GM21360 (cell line): ENCODE data around the gene GAS7.
A peak's percentile ranks its signal among the peaks of the same experiment; 100 is the strongest.
"Not testable (repeated sequence)": the region's sequence is repeated elsewhere in the genome, so short reads cannot be mapped to it uniquely, and the experiment has no call there.

Experiments
- ATAC-seq: cut with Tn5 transposase; IDR thresholded peaks from one replicate; pipeline ENCODE4 v1.9.1; 2021; ENCODE audit warnings: mild to moderate bottlenecking, moderate library complexity; ENCODE audit not compliant: unreplicated experiment

Gene GAS7

DNA sequence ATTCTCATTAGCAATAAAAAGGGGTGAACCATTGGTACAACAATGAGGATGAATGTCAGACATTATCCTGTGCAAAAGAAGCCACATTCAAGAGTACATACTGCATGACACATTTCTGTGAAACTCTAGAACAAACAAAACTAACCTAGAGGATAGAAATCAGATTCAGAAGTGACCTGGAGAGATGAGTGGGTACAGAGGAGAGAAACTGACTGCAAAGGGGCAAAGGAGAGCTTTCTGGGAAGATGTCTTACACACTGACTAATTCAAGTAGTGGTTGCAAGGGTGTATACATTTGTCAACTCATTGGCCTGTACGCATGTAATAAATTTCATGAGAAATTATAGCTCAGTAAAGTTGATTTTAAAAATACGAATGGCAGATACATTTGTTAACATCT, 115.6 kb downstream of the GAS7 start:
- ATAC-seq, result no peak

DNA sequence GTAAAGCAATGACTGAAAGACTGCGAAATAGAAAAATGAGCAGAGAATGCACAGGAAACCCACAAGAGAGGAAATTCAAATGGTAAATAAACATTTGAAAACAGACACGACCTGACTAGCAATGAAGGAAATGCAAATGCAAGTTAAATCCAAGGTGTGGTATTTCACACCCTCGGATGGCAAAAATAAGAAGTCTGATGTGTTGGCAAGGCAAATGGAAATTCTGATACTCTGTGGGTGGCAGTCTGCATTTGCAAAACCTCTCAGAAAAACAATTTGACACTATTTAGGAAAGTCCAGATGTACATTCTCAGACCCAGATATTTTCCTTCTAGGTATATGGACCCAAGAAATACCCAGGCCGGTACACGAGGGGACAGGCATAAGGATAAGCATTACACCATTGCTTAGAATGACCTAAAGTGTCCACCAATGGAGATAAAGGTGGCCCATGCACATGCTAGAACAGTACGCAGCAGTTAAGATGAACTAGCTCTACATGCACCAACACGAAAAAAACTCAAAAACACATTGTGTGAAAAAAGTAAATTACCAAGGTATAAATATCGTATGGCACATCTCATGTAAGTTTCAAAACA, 116.7 kb downstream of the GAS7 start:
- ATAC-seq, result no peak

DNA sequence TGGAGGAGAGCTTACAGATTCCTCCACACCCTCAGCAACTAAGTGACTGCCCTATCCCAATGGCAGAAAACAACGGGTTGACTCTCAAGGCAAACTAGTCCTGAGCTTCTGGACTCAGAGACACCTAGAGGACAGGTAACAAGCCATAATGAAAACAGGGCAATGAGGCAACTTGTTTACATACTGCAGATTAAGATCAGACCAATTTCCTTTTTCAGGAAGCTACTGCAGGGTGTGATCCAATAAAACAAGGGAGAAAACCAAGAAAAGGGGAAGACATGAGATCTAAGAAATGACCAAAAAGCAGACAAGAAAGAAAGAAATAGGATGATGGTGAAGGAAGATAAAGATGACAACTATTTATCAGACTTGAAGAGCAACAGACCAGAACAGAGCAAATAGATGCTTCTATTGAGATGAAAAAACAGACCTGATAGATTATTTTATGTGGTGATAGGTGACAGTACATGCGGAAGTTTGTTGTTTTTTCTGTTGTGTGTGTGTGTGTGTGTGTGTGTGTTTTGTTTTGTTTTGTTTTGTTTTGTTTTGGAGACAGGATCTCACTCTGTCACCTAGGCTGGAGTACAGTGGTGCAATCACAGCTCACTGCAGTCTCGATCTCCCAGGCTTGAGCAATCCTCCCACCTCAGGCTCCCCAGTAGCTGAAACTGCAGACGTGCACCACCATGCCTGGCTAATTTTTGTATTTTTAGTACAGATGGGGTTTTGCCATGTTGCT, 120.7 kb downstream of the GAS7 start:
- no peak for ATAC-seq

DNA sequence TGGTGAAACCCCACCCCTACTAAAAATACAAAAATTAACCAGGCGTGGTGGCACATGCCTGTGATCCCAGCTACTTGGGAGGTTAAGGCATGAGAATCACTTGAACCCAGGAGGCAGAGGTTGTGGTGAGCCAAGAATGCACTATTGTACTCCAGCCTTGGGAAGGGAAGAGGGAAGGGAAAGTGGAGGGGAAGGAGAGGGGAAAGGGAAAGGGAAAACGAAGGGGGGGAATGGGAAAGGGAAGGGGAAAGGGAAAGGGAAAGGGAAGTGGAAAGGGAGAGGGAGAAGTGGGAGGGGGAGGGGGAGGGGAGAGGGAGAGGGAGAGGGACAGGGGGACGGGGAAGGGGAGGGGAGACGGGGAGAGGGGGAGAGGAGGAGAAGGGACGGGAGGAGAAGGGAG, 122.5 kb downstream of the GAS7 start:
- ATAC-seq, result no peak

DNA sequence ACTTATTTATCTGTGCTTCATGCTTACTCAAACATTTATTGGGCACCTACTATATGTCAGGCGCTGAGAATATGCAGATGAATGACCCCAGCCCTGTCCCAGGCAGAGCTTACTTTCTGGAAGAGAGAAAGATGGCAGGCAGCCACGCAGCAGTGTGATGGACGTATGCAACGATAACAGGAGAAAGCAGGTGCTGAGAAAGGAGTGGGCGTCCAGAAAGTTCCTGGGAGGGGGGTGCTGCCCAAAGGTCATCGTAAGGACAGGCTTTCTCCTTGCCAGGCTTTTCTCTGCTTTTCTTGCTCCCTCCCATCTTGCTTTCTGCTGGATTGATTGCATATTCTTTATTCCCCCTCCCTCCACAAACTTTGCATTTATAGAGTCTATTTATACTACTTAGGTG, 124.5 kb downstream of the GAS7 start:
- no peak for ATAC-seq

DNA sequence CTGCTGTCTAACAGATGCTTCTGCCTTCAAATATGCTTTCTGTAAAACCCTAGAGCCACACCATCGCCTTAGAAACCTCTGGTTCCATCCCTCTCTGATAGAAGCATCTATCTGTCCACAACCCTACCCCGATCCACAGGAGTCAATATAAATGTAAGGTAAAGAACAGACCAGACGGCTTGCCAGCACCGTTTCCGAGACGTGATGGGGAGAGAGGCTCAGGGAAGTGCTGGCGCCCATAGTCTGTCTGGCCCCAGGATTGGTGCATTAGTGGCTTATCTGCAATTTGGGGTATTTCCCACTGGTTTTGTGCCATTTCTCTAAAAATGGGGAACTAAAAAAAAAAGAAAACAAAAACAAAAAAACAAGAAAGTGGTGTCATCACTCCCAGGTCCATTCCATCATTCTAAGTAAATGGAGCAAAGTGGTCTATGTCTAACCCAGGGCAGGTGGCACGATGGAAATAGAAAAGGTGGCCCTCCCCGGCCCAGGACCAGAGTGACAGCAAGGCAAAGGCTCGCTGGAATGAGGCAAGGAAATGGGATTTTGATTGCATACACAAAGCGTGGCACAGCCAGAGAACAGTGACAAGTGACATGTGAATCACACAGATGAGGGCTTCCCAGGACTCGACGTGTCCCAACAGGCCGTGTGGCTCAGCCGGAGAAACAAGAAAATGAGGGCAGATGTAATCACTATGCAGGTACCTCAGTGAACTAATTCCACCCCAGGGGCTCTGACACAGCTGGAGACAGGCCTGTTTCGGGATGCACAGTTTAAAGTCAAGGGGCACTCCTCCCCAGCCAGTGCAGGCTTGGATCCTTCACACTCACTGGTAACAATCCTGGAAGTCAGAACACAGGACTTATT, 125.6 kb downstream of the GAS7 start:
- no peak for ATAC-seq

DNA sequence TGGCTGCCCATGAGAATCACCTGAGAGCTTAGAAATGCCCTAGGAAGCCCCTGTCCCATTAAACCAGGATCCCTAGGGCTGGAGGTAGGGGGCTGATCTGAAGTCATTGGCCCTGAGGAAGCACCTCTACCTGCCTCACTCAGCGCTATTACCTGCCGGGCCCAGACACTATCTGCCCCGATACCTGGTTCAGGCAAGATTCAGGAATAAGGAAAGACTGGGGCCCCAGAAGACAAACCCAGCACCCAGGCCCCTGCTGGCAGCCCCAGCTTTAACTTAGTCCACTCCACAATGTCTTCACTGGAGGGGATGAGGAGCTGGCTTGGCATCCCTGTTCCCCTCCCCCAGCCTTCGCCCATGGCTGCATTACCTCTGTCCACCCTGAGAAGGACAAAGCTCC, 126.3 kb downstream of the GAS7 start:
- no peak for ATAC-seq

DNA sequence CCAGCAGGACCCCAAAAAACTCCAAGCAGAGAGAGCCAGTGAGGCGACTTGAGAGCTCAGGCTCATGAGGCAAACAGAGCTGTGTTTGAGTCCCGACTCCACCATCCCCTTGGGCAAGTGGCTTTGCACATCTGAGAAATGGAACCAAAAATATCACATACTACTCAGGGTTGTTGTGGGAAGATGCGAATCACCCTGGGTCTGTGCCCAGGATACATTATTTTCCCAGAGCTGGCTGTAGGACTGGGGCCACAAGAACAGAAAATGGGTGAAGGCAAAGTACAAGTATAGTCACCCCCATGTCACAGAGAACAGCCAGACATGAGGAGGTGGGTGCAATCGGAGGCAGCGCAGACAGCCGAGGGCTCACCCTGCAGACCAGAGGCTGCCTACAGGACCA, 127.3 kb downstream of the GAS7 start:
- no peak for ATAC-seq

DNA sequence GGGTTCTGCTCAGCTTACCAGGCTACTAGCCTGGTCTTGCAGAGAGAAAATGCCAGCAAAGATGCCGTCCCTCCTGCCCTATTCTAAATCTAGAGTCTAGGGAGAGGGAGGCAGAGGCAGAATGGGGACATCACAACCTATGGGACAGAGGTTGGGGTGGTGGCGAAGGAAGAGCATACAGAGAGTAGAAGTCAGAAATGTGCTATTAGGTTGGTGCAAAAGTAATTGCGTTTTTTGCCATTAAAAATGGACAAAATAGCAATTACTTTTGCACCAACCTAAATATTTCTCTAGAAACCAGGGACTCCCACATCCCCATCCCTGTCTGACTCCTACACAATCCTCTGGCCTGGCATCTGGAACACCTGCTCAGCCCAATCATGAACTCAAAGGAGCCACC, 127.7 kb downstream of the GAS7 start:
- ATAC-seq, result no peak

DNA sequence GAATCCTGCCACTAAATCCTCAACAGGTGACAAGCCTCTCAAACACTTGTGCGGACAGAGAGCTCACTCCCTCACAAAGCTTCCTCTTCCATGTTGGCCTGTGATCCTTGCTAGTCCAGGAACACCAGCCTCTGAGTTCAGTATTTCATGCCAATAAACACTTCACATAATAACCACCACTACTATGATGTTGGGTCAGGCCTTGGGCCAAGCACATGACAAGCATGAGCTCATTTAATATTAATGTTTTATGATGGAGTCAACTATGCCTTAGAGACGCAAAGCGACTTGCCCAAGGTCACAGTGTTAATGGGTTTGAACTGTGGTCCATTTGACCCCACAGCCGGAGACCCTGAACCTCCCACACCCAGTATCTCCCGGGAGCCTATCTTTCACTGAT, 129.1 kb downstream of the GAS7 start:
- ATAC-seq, result no peak

DNA sequence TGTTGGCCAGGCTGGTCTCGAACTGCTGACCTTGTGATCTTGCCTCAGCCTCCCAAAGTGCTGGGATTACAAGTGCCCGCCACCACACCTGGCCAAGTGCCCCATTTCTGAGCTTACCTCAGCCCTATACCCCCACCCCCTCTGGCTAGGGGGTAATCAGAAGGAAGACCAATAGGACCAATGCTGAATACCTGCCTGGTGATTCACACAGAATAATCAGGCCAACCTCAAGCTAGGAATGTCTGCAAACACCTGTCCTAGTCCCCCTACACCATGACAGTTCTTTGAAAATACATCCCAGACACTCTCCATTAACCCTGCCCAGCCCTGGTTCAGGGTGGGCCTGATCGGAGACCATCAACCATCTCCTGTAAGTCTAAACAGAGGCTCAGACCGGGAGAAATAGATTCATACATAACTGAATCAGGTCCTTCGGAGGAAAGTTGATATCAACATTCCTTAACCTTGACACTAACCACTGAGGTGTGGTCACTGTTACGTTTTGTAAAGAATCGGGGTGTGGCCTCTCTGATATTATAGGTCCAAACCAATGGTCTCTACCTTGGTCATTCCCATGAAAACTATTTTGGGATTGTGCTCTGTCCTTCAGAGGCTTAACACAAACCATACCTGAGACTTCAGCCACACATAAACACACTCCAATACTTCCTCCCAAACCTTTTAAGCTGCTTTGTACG, 130.8 kb downstream of the GAS7 start:
- no peak for ATAC-seq

DNA sequence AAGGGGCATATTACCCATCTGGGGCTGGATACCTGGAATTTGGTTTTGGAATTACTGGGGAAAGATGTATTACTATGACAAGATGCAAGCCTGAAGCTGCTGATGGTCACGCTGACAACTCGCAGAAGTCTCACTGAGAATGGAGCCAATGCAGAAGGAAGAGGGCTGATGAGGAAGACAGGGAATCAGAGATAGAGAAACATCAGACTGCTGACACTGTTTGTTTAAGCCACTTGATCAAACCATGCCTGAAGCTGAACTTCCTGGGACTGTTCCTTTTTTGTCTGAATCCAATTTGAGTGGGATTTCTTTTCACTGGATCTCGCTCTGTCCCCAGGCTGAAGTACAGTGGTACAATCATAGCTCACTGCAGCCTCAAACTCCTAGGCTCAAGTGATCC, 133.9 kb downstream of the GAS7 start:
- no peak for ATAC-seq

DNA sequence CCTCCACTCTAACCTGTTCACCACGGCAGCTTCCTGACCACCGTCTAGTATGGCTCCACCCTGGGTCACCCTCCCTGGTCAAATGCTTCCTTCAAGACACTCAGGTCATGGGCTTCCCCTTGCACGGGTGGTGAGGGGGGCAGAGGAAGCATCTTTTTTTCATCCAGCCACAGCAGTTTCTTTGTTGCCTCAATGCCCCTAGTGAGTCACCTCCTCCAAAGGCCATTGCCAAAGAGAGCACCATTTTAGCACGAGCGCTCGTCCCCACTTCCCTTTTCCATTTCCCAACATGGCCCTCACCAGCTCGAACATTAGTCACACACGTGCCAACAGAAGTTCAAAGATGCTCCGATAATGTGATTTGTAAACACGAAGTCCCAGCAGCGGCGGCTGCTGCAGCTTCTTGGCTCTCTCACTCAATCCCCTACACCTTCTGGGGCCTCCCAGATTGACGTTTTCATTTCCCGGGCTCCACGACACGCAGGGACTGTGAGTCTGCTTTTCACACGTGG, 134.6 kb downstream of the GAS7 start:
- no peak for ATAC-seq

DNA sequence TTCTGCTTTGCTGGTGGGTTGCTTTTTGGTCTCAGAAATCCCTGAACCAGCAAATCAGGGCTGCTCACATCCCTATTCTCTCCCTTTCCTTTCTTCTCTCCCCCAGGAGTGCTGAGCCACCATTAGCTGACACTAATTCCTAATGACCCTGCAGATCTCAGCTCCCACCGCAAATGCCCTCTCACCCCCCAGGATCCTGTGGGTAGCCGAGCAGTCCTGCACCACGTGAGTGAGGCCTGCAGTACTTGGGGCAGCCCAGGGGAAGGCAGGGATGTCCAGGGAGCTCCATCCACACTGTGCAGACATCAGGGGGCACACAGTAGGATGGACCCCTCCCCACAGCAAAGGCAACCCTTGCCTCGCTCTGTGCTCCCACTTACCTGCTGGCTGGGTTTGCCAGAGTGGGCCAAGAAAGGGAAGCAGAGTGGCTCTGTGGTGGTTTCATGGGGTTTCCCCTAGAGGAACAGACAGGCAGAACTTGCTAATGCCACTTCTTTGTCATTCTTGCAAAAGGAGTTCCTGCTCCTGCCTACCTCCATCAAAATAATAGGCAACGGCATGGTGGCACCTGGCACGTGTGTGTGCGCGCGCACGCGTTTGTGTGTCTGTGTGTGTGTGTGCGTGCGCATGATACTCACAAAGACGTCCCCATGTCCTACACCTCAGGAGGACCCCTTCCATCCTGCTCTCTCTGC, 135.6 kb downstream of the GAS7 start:
- ATAC-seq, result no peak

DNA sequence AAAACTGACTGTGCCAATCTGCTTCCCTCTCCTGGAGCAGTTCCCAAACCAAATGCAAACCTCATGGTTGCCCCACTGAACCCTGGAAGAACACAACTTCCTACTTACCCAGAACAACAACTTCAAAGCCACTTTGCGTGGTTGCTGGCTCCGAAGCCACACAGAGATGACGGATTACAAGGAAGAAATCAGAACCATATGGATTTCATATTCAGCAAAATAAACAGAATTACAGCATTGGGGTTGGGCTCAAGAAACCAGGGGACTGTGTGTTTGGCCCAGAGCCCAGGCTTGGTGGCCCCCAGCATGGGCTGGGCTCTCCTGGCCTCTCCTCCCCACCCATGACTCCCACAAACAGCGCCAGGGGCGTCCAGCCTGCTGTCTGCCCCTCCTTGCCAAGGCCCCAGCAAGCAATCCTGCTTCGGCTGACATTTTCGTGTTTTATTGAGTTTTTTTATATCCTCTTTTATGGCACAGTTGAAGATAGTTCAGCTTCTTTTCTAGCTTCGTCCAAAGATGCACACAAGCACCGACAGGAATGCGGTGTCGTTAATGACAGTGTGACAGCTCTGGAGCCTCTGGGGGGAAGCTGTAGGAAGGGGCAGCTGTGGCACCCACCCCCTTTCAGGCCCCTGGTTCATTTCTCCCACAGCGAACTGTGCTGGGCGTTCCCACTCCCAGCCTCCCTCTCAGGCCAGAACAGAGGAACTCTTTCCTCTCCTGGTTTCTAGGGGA, 137.1 kb downstream of the GAS7 start:
- ATAC-seq, result no peak

DNA sequence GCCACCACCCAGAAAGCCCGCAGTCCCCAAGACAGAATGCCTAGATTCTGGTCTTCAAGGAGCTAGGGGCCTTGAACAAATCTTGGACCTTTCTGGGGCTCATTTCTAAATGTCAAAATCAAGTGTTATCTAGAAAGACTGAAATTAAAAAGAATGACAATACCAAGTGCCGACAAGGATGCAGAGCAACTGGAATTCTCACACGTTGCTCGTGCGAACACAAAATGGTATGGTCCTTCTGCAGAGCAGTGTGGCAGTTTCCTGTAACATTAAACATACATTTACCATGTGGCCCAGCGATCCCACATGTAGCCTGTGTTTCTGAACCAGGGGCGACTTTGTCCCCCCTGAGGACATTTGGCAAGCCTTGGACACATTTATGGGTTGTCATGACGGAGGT, 137.9 kb downstream of the GAS7 start:
- ATAC-seq, result no peak

DNA sequence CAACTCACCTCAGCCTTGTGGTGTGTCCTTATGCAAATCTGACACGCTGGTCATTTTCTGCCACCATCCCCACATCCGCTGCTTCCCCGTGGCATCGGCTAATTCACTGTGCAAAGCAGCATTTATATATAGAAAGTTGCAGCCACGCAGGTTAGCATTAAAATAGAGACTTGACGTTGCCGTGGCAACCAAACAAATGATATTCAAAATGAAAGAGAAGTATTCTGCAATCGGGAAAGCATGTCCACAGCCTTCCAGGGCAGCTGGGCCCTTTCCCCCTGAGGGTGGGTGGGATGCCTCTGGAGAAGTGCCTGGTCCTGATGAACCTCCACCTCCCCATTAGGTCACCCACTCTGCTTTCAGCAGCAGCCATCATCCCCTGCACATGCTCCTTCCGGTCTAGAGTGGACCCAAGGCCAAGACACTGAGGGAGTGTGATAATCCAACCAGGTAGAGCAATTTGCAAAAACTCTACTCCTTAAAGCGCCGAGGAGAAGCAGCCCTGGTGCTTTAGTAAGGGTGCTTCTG, 138.7 kb downstream of the GAS7 start:
- peak; percentile 59 for ATAC-seq

DNA sequence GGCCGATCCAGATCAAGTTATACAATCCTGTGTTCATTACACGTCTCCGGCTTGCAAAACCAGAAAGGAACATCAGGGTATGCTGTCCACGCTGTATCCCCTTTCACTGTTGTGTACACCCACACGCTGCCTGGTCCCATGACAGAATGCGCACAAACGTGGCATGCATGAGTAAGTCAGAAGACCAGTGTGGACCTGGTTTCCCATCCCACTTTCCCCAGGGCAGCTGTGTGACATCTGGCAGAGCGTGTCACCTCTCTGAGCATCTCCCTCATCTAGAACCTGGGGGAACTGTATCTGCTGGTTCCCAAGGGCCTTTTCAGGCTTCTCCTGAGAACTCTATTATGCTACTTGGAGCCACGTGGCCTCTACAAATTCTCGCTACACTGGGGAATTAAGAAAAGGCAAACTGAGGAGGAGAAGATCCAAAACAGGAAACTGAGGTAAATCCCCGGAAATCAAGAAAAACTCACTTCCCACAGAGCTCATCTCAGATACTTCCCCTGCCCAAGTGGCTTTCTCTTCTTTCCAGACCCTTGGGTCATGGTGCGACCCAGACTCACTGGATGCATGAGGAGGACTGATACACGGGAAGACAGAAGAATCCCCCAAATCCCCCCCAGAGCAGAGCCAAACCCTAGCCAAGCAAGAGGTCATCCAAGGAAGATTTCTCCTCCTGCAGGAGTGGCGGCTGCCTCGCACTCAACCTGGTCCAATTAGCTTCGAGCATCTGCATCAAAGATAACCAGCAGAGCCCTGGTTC, 139.3 kb downstream of the GAS7 start:
- ATAC-seq, result peak; percentile 35

DNA sequence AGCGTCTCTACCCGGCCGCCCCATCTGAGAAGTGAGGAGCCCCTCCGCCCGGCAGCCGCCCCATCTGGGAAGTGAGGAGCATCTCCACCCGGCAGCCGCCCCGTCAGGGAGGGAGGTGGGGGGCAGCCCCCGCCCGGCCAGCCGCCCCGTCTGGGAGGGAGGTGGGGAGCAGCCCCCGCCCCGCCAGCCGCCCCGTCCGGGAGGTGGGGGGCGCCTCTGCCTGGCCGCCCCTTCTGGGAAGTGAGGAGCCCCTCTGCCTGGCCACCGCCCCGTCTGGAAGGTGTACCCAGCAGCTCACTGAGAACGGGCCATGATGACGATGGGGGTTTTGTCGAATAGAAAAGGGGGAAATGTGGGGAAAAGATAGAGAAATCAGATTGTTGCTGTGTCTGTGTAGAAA, 140.9 kb downstream of the GAS7 start:
- not testable (repeated sequence) for ATAC-seq
